Testis (tissue), 2 donors: ENCODE measurements around the gene RAP1GAP2.

Experiments used
- POLR2A ChIP-seq: fragments of 450-650 bp; IDR thresholded peaks from one replicate; pipeline ENCODE4 v1.6.1; 2017; ENCODE audit warnings: antibody characterized with exemption, mild to moderate bottlenecking, moderate library complexity
- TF ChIP-seq, protein P1 (sequence below), 3 experiments: fragments of 450-650 bp in 2 of 3; fragments of 200-600 bp in 1 of 3; sonication (generic) in 1 of 3; IDR thresholded peaks; one replicate each; pipeline ENCODE4 v1.5.1; 2016 to 2019; ENCODE audit warnings: antibody characterized with exemption in 3 of 3, mild to moderate bottlenecking in 2 of 3, moderate library complexity in 1 of 3

DNA sequence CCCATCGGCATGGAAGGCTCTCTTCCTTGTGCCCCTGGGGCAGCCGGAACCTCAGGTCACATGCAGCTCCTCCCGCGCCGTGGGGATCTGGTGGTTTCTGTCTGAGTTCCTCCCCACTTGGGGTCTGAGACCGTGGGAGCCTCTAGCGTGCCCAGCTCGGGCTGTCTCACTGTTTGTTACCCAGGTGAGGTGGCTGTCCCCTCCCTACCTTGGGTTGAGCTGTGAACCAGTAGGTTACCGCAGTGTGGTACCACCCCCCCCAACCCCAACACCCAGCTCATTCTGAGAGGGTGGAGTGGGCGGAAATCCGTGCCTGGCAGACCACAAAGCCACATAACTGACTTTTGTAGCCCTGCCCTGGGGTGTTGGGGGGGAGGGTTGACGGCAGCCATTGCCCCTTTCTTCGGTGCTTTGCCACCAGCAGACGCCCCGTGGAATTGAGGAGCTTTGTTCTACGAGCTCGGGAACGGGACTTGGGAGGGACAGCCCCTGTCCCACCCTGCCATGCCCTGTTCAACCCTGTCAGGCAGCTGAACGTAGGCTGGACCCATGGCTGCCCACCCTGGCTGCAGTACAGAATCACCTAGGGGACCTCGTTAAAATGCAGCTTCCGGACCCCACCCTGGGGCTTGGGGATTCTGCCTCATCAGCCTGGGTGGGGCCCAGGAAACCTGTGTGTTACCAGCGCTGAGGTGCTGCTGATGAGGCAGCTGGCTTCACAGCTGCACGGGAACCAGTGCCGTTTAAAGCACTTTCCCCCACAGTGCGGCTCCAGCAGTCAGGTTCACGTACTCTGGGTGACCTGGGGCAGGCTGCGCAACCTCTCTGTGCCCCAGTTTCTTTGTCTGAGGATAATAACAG, 18.5 kb downstream of the RAP1GAP2 start:
- TF ChIP-seq, protein P1, sequence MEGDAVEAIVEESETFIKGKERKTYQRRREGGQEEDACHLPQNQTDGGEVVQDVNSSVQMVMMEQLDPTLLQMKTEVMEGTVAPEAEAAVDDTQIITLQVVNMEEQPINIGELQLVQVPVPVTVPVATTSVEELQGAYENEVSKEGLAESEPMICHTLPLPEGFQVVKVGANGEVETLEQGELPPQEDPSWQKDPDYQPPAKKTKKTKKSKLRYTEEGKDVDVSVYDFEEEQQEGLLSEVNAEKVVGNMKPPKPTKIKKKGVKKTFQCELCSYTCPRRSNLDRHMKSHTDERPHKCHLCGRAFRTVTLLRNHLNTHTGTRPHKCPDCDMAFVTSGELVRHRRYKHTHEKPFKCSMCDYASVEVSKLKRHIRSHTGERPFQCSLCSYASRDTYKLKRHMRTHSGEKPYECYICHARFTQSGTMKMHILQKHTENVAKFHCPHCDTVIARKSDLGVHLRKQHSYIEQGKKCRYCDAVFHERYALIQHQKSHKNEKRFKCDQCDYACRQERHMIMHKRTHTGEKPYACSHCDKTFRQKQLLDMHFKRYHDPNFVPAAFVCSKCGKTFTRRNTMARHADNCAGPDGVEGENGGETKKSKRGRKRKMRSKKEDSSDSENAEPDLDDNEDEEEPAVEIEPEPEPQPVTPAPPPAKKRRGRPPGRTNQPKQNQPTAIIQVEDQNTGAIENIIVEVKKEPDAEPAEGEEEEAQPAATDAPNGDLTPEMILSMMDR (IDR thresholded peaks at IDR 0.05), result no peak
- TF ChIP-seq POLR2A, result no peak
